NOMO-1 treated with DMSO at 0.1 percent for 48 hours (cell line): ENCODE results near the gene GALNT8.
"Not testable (repeated sequence)": the region's sequence is repeated elsewhere in the genome, so short reads cannot be mapped to it uniquely, and the experiment has no call there.

Experiments
- DNase-seq: peaks from one replicate; lab custom pipeline; 2025; ENCODE audit not compliant: unreplicated experiment; lab: John Stamatoyannopoulos, UW

Gene GALNT8, protein sequence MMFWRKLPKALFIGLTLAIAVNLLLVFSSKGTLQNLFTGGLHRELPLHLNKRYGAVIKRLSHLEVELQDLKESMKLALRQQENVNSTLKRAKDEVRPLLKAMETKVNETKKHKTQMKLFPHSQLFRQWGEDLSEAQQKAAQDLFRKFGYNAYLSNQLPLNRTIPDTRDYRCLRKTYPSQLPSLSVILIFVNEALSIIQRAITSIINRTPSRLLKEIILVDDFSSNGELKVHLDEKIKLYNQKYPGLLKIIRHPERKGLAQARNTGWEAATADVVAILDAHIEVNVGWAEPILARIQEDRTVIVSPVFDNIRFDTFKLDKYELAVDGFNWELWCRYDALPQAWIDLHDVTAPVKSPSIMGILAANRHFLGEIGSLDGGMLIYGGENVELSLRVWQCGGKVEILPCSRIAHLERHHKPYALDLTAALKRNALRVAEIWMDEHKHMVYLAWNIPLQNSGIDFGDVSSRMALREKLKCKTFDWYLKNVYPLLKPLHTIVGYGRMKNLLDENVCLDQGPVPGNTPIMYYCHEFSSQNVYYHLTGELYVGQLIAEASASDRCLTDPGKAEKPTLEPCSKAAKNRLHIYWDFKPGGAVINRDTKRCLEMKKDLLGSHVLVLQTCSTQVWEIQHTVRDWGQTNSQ

DNA sequence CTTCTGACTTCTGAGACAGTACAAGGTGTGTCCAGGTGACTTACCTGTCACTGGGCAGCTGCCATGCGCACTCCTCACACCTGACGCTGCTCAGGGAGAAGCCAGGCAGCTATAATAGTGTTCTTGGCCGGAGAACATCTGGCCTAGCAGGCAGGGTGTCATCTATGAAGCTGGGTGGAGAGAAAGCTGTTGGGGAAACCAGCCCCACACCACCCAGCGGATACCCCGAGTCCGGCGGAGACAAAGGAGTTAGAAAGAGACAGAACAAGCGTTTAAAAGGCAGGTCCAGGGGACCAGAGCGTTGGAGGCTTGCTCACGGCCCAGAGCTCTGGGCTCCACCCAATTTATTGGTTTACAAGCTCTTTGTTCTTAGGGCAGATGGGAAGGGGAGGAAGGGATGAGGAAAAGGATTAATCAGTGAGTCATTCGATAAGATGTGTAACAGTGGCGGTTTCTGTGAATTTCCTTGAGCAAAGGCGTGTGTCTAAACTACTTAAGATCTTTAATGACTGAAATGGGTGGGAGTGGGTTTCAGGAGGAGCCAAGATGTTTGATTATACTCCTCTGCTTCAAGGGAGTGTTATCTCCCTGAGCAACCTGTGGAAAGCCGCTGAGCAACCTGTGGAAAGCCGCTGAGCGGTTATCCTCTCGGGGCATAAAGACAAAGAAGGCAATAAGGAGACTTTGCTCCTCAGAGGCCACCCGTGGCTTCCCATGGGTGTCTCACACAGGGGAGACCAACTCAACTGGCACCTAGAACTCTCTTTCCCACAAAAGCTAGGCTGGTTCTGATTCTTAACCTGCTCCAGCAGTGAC lies at the start of gene GALNT8:
Gene GALNT8, plus strand, starts transcription at position 580 of the 816 bp plus-strand sequence. CDS start 278 bp downstream, outside the sequence.
- DNase-seq: no peak

DNA sequence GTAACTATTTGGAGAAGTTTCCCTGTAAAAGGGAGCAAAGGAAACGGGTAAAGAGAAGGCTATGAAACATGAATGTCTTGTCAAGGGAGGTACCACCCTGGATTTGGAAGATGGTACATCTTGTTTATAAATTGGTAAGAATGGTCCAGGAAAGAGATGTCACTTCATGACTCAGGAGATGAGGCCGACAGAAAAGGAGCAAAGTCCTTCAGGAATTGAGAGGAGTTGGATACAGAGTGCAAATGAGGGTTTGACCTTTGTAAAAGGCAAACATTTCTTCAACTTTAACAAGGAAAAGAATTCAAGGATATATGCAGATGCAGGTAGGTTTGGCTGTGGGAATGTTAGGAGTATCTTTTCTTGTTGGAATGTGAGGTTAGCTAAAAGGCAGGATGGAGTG lies 40.5 kb upstream of the GALNT8 start:
- DNase-seq: no peak

DNA sequence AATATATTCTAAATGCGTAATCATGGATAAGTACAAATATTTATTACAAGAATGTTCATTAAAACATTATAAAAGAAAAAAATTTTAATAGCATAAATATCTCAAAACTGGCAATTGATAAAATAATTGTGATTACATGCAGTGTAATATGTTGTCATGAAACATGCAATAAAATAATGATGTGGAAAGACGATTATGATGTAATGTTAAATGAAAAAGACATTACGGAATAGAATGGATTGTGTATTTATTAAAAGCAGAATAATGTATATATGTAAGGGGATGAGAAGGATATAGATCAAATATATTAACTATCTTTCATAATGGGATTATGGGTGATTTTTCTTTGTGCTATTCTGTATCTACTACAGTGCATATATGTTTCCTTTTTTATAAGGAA lies 38.5 kb upstream of the GALNT8 start:
- no peak for DNase-seq

DNA sequence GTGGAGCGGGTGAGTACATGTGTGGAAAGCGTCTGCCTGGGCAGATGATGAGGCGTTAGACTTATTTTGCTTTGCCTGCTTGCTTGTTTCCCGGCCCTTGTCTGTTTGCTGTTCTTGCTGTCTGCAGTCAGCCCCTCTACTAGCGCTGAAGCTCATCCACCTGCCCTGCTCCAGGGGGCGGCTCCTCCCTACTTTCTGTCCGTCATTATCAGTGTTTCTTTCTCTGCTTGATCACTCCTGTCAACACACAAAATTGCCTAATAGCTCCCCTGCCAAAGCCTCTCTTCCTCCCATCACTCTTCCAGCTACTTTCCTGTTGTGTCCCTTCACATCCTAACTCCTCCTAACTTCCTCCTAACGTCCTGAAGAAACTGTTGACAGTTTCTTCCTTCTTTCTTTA lies 34.9 kb upstream of the GALNT8 start:
- DNase-seq: no peak

DNA sequence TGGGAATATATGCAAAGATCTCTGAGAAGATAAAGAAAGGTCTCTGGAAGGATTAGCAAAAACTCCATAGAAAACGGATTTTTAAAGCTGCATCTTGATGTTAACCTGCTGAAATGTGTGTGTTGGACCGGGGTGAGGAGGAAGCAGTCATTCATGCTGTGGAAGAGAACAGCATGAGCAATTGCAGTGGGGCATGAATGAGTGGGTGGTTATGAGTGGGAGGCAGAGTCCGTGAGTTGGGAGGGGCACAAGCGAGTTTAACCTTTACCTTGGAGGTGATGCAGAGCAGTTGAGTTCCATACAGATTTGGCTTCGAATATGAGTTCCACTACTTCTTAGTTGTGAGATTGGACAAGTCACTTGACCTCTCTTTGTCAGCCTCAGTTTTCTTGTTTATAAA lies 29.4 kb upstream of the GALNT8 start:
- DNase-seq: no peak

DNA sequence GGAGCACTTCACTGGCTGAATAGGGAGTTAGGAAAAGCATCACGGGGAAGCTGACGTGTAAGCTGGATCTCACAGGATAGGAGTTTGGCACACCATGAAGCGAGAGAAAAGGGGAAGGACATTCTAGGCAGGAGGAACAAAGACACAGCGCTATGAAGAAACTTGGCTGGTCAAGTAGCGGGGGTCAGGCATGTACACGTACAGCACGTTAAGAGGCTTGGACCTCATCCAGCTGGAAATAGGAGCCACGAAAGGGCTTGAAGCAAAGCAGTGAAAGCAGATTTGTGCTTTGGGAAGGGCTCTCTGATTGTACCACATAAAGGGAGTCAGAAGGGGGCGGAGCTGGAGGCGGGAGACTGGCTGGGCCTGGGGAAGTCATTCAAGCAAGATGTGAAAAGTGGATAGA lies 19.6 kb upstream of the GALNT8 start:
- no peak for DNase-seq

DNA sequence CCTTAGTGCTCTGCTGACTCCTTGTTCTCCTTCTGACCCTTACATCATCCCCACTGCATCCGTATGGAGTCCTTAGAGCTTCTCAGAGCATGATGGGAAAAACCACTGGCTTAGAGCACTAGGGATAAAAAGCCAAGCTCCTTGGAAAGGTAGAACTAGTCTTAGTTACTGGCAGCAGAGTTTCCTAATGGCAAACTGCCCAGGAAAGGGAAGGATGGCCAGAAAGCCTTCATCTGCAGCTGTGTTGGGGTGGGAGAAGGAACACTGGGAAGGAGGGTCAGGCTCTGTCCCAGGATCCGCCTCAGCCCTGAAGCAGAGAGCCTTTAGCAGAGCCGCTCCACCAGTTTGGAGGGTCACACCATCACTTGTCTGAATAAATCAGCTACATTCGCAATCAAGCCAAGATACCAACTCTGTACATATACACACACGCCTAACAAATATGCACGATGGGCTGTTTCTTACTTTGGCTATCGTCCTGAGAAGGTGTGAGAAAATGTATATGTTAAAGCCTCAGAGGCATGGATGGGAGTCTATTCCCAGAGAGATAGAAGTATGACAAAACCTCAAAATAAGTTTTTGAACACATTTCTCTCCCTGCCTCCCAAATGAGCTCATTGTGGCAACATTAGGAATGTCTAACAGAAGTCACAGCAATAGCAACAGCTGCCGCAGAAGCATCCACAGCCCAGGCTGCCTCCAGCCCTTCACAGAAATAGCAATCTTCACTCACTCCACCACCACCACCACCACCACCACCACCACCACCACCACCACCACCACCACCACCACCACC lies 18.6 kb upstream of the GALNT8 start:
- DNase-seq: no peak

DNA sequence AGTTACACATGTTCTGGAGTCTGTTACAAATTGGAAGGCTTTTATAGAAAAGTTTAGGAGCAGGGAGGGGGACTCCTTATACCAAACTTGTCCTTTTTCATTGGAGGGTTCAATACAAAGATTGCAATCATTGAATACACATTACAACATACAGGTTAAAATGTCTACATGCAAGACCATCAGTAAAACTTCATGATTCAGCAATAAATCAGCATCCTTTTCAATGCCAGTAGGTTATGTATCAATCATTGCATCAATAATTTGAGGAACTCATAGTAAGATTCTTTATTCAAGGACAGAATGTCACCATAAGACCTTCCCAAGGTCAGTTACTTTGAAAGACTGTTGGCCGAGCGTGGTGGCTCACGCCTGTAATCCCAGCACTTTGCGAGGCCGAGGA lies 16.5 kb upstream of the GALNT8 start:
- no peak for DNase-seq

DNA sequence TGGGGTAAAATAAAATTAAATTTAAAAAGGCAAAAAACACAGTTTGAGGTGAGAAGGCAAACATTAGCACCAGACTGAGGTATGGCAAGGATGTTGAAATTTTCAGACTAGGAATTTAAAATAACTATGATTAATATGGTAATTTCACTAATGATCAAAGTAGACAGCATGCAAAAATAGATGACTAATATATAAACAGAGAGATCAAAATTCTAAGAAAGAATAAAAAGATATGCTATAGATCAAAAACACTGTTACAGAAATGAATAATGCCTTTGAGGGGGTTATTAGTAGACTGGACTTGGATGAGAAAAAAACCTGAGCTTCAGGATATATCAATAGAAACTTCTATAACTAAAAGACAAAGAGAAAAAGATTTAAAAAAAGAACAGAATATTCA lies 14.4 kb upstream of the GALNT8 start:
- no peak for DNase-seq

DNA sequence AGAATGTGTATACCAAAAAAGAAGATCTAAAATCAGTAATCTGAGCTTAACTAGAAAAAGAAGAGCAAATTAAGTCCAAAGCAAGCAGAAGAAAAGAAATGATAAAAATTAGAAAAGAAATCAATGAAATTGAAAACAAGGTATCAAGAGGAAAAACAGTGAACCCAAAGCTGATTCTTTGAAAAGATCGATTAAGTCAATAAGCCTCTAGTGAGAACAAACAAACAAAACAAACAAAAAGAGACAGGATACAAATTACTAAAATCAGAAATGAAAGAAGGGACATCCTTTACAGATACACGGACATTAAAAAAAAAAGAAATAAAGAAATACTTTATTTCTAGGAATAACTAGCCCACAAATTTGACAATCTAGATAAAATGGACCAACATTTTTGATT lies 12.9 kb upstream of the GALNT8 start:
- DNase-seq: no peak

DNA sequence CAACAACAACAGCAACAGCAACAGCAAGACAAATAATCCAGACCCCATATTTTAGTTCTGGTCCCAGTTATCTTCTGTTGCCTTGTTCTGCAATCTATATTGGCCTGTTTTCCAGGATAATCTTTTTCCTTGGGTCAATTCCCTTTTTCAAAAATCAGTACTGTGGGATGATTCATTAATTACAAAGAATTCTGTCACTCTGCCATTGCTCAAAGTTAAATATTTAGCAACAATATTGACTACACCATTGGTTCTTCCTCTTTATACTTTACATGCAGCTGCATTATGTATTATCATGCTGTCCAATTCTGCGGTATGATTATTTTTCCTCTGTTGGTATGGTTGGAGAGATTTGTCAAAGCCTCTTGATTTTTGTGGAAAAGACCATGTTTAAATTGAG lies 10.1 kb upstream of the GALNT8 start:
- DNase-seq: no peak

DNA sequence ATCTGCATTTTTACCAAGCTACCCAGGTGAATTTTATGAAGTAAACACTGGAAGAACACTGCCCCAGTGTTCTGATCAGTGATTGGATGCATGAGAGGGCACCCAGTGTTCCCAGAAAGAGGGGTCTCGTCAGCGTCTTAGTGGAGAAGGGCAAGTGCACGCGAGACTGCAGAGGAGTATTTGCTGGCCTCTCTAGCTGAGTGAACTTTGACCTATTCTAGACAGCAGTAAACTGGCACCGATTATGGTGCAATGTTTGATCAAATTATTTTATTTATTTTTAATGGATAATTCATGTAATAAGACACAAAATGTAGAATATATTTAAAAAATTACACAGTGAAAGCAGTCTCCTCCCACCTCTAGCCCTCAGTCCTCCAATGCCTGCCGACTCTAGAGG lies 5.3 kb upstream of the GALNT8 start:
- no peak for DNase-seq

DNA sequence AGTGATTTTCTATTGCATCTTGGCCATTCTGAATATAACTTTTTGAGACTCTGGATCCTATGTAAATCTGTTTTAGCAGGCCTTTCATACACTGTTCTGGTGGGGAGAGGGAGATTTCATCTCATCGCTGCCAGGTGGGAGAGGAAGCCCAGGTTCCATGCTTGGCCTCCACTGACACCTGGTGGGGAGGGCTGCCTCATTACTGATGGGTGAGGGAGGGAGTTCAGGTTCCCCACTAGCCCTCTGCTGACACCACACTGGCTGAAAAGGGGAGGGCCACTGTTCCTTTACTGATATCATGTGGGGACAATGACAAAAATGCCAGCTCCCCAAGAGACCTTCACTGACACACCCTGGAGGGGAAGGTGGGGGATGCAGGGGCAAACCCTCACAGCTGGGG lies 2.4 kb upstream of the GALNT8 start:
- no peak for DNase-seq

DNA sequence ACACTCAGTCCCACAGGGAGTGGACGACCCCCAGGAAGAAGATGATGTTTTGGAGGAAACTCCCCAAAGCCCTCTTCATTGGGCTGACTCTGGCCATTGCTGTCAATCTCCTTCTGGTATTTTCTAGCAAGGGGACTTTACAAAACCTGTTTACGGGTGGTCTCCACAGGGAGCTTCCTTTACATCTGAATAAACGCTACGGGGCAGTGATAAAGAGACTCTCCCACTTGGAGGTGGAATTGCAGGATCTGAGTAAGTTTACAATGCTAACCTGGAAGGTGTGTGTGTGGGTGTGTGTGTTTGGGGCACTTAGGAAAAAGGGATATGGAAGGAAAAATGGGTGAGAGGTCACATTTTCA lies 416 bp downstream of the GALNT8 start:
- DNase-seq: no peak

DNA sequence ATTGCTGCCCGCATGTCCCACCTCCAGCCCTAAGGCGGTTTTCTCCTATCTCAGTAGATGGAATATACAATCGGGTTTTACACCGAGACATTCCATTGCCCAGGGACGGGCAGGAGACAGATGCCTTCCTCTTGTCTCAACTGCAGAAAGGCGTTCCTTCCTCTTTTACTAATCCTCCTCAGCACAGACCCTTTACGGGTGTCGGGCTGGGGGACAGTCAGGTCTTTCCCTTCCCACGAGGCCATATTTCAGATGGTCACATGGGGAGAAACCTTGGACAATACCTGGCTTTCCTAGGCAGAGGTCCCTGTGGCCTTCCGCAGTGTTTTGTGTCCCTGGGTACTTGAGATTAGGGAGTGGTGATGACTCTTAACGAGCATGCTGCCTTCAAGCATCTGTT lies 1.4 kb downstream of the GALNT8 start:
- DNase-seq: not testable (repeated sequence)

DNA sequence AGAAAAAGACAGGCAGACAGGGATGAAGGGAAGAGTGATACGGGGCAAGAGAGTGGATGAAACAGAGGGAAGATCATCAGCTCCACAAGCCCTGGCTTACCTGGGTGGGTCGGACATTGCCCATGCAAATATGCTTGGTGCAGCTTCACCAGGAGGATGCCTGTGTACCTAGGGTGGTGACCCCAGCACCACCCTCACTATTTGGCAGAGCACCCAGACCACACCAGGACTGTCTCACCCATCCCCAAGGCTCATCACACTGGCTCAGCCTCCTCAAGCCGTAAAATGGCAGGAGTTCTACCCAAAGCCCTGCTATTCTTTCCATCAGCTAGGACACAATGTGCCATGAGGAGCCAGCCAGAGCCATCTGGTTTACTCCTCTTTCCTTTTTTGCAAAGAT lies 3.0 kb downstream of the GALNT8 start:
- DNase-seq: no peak

DNA sequence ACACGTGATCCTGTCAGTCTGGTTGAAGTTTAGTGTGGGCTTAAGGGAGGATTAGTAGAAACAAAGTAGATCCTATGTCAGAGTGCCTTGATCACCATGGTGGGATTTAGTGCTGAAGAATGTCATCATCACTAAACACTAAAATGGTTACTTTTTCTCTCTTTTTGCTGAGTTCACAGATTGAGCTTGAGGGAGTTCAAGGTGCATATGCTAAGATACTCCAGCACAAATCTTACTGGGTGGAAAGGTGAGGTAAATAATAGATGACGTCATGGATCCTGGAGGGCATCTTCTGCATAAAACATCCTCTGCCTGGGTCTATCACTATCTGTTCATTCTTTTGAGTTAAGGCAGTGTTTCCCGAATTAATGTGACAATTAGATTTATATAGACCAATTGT lies 4.9 kb downstream of the GALNT8 start:
- DNase-seq: no peak

DNA sequence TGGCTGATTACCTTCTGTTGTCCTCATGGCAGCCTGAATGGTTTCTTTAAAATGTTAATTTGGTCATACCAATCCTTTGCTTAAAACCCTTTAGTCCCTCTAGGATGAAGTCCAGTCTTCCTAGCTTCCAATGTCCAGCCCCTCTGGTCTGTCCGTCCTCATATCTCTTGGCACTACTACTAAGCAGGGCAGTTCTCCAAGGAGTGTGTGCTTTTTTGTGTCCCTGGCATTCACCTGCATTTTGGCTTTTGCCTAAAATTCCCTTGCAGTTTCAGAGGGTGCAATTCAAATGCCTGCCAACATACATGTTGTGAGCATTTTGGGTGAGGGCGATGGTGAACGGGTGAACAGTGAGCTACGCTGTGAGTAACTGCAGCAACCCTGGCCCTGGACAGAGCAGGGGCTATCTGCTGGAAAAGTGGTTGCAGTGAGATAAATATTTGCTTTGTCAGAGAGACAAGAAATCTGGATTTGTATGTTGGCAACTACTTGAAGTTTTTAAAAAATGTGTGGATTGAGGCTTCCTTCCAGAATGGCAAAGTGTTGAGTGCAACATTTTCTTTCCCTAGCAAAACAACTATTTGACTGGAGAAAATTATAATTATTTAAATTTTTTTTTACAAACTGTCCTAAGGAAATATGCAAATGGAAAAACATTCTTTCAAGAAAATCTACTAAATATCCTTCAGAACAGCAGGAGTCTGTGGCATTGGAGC lies 14.6 kb downstream of the GALNT8 start:
- no peak for DNase-seq

DNA sequence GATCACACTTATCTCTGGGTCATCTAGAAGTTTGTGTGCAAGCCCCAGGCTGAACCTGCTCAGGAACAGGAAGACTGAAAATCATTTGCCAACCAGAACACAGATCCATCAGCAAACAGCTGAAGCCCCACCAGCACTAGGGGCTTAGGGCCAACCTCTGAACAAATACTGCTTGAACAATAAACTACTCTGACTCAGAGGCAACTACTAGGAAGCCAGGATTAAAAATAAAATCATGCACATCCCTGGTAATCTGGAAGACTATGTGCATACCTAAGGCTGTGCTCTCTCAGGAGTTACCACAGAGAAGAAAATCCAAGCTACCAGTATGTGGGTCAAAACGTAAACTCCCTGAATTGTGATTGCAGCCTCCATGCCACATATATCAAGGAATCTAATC lies 15.9 kb downstream of the GALNT8 start:
- DNase-seq: no peak

DNA sequence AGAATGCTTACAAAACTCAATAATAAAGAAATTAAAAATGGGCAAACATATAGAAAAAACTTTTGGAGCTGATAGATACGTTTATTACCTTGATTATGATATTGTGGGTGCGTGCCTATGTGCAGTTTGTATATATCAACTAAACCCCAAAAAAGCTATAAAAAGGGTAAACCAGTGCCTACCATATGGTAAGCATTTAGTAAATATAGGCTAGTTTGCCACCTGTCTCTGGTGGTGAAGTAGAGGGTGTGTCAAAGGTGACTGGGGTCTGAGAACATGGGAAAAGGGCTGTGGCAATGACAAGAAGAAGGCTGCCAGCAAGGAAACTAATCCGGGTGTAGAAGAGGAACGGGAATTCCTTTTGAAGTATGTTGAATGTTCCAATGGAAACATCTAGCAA lies 18.3 kb downstream of the GALNT8 start:
- DNase-seq: no peak
